ENCODE results near the gene RERE. TPM values are rescaled to one million over a fixed set of nuclear protein-coding genes. Genes with fewer than 3 reads are reported as not detected.

Gene RERE
- polyA plus RNA-seq, 1 of the 3 experiments (the other 2 are of a cell fraction), result 8.1 TPM

DNA sequence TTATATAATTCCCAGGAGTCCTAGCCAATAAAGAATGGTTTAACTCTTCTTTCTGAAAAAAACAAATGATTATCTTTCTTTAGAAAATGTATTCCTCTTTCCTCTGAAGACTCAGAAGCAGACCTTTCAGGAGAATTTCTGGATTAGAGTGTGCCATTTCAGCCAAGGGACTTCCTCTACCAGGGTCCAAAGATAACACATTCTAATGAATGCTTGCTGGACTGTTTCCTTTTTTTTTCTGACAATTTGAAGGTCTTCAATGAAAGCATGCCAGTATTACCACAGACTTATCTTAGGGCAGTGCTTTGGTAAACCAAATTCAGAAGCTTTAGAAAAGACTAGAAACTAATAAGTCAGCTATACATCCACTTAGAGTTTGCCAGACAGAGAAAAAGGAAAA lies 80.5 kb downstream of the RERE start:
- Histone ChIP-seq H3K4me2 (no peak overlapping the region), H3K79me2 (ENCODE audit: insufficient read depth) (no peaks in the 10 kb centered on the region), H4K20me1 (ENCODE audit: insufficient read depth) (no peaks in the 10 kb centered on the region), H3K9me3 (no peaks in the 10 kb centered on the region), H3K4me3 (ENCODE audit: low read depth in 2 of 2, low read length in 1 of 2) (no peak overlapping the region), H3K9ac (no peak overlapping the region), H3K27ac (ENCODE audit: low read depth in 2 of 2, low read length in 1 of 2) (no peak overlapping the region), H3K27me3 (ENCODE audit: insufficient read depth) (no peaks in the 10 kb centered on the region), H2AFZ (ENCODE audit: low read depth) (no peak overlapping the region), H3K9me2 (no peaks in the 10 kb centered on the region), H3K4me1 (ENCODE audit: control insufficient read depth in 1 of 2, insufficient read depth in 2 of 2, low read depth in 1 of 2, low read length in 1 of 2) (peaks cover 0 to 5% of the 10 kb centered on the region in 2 experiments; a peak in 1 of 4 replicates), H3F3A (replicated peaks; ENCODE audit: insufficient read depth) (no peaks in the 10 kb centered on the region), H3K36me3 (replicated peaks in 1 of 2; ENCODE audit: control insufficient read depth in 1 of 2, insufficient read depth in 2 of 2, low read length in 1 of 2) (peaks cover 0 to 5% of the 10 kb centered on the region in 2 experiments)
- ChIA-PET POLR2A (no interaction called here), CTCF (interaction anchor here (0.7 to 1.9 kb wide), 3 partner anchors 10 to 112 kb away, joined by 3 to 8 read pairs (median 3); no protein-coding TSS in a partner anchor)
- DNase-seq, result no peak
- TF ChIP-seq SIN3A (IDR thresholded peaks at IDR 0.05; ENCODE audit: borderline replicate concordance, low read depth, low read length) (no peak), NFIC (IDR thresholded peaks at IDR 0.05; ENCODE audit: borderline replicate concordance) (no peak), PBX3 (IDR thresholded peaks at IDR 0.05) (no peak), FOXM1 (IDR thresholded peaks at IDR 0.05; ENCODE audit: low read depth) (no peak), NRF1 (IDR thresholded peaks at IDR 0.05; ENCODE audit: low read depth, low read length) (no peak), JUND (IDR thresholded peaks at IDR 0.05) (no peak), EP300 (IDR thresholded peaks at IDR 0.05; ENCODE audit: borderline replicate concordance in 1 of 2, low read depth in 1 of 2, low read length in 1 of 2) (no peak), TEAD4 (IDR thresholded peaks at IDR 0.05; ENCODE audit: borderline replicate concordance, insufficient read depth) (no peak), GATA2 (CRISPR knock-in tag; IDR thresholded peaks at IDR 0.05) (no peak), USF1 (IDR thresholded peaks at IDR 0.05; ENCODE audit: borderline replicate concordance, low read depth) (no peak), TCF12 (IDR thresholded peaks at IDR 0.05) (no peak), SMC3 (IDR thresholded peaks at IDR 0.05; ENCODE audit: low read depth, low read length) (no peak), ZBTB33 (IDR thresholded peaks at IDR 0.05; ENCODE audit: borderline replicate concordance, low read depth) (no peak), RFX5 (IDR thresholded peaks at IDR 0.05; ENCODE audit: low read length) (no peak), CHD2 (IDR thresholded peaks at IDR 0.05; ENCODE audit: low read length, partially characterized antibody) (no peak)
- TF ChIP-seq, protein P1, sequence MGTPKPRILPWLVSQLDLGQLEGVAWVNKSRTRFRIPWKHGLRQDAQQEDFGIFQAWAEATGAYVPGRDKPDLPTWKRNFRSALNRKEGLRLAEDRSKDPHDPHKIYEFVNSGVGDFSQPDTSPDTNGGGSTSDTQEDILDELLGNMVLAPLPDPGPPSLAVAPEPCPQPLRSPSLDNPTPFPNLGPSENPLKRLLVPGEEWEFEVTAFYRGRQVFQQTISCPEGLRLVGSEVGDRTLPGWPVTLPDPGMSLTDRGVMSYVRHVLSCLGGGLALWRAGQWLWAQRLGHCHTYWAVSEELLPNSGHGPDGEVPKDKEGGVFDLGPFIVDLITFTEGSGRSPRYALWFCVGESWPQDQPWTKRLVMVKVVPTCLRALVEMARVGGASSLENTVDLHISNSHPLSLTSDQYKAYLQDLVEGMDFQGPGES (IDR thresholded peaks at IDR 0.05; ENCODE audit: low read depth, low read length), result no peak
- TF ChIP-seq, protein P2, sequence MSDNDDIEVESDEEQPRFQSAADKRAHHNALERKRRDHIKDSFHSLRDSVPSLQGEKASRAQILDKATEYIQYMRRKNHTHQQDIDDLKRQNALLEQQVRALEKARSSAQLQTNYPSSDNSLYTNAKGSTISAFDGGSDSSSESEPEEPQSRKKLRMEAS (IDR thresholded peaks at IDR 0.05; ENCODE audit: low read depth), result no peak

Measured in SK-N-SH (cell line).